Urothelium cell line (cell line): ENCODE data around the gene USP6.
A peak's percentile ranks its signal among the peaks of the same experiment; 100 is the strongest.
"Not testable (repeated sequence)": the region's sequence is repeated elsewhere in the genome, so short reads cannot be mapped to it uniquely, and the experiment has no call there.

Source experiments
- DNase-seq: peaks from one replicate; pipeline ENCODE4 v3.0.0; 2011; ENCODE audit warnings: low spot score, mixed read lengths
- FAIRE-seq: peaks from 2 replicates; lab custom pipeline; 2011; peaks lifted over from hg19 to GRCh38; lab: Jason Lieb, UNC

The USP6 gene

DNA sequence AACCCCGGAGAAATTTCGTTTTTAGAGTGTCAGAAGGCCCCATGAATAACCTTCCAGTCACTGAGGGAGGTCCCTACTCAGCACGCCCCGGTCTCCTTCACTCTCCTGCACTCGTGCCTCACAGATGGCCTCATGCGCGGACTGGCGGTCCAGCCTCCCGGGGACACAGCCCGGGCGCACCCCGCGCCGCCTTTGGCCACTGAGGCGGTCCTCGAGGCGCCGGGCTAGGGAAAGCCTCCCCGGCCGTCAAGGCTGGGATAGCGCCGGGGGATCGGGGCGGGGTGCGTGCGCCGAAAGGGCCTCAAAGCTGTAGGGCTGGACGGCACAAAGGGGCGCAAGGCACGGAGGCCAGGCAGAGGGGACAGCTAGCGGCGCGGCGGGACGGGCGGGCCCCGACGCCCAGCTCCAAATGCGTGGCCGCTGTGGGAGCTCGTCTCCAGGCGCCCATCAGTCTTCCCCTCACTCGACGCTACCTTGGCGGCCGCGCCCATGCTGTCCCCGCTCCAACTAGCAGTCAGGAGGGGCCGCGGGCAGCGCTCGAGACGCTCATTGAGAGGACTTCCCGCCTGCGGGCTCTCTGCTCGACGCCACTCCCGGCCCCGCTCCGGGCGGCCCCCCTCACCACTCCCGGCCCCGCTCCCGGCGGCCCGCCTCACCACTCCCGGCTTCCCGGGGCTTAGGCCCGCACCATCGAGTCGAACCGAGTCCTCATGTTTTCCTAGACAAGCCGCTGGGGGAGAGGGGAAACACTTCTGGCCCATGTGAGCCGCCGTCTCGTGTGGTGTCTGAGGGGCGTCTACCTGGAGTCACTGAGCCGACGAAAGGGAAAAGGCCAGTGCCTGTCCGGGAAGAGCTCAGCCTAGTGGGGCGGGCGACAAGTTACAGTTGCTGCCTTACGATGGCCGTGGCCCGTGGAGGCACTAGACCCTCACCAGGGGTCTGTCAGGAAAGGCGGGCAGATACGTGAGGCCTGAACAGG, at the start of gene USP6:
TSS of gene USP6 (plus strand) at position 360 of the 979 bp plus-strand sequence. CDS start 14,336 bp downstream, outside the sequence.
- FAIRE-seq = no peak
- DNase-seq = no peak

DNA sequence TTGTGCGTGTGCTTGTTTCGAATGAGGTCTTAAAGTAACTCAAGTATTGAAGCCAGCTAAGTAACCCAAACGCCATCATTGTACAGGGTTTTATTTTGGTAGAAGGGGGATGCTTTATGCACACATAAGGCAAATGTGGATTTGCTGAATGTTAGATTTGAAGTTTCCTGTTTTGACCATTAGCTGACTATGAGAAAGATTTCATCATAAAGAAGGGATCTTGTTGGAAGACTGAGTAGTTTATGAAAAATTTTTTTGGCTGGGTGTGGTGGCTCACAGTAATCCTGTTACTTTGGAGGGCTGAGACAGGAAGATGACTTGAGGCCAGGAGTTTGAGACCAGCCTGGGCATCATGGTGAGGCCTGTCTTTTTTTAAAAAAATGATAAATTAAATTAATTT, 47.6 kb upstream of the USP6 start:
- DNase-seq (no peak), FAIRE-seq (no peak)

DNA sequence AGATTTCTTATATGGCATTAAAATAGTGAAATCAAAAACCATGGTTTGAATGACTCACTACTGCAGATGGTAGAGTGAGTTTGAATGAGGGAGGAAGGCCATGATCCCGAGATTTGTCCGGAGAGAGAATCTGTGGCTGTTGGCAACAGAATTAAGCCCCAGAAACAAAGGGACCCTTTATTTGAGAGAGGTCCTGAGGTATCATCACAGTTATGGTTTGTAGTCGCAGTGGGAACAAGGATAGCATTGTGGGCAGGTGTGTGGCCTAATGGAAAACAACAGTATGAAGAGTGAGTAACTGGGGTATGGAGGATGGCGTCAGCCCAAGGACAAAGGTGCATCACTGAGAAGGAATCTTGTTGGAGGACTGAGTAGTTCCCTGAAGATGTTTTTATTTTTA, 46.1 kb upstream of the USP6 start:
- FAIRE-seq = no peak

DNA sequence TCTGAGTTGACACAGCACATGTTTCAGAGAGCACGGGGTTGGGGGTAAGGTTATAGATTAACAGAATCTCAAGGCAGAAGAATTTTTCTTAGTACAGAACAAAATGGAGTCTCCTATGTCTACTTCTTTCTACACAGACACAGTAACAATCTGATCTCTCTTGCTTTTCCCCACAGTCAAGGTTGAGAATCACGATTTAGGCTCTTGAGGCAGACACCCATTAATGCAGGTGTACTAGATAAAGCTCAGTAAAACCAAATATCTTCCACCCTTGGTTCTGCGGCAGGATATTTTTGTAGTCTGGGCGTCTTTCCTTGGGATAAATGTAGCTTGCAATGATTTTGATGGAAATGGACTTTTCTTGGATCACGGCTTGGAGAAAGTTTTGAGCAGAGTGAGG, 40.4 kb upstream of the USP6 start:
- FAIRE-seq = not testable (repeated sequence)

More for the DNA sequence above, 46.1 kb upstream of the USP6 start:
- DNase-seq = peak; percentile 57

DNA sequence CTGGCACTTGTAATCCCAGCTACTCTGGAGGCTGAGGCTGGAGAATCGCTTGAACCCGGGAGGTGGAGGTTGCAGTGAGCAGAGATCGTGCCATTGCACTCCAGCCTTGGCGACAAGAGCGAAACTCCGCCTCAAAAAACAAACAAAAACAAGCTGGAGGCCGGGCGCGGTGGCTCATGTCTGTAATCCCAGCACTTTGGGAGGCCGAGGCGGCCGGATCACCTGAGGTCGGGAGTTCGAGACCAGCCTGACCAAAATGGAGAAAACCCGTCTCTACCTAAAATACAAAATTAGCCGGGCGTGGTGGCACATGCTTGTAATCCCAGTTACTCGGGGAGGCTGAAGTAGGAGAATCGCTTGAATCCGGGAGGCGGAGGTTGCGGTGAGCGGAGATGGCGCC, 38.6 kb upstream of the USP6 start:
- DNase-seq, FAIRE-seq: not testable (repeated sequence)

More for the DNA sequence above, 40.4 kb upstream of the USP6 start:
- DNase-seq = not testable (repeated sequence)

DNA sequence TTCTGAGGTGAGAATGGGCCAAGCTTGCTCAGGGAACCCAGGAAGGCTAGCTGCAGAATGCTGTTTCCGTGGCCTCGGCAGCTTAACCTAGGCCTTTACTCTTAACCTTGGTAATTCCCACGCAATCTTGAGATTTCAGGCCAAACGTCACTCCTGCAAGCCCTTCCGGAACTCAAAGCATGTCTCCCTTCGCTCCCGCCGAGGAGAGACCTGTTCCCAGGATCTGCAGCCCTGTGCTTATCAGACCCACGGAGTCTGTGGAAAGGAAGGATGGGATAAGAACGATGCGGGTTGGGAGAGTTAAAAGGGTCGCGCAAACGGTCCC, 38.1 kb upstream of the USP6 start:
- no peak for DNase-seq
- no peak for FAIRE-seq

DNA sequence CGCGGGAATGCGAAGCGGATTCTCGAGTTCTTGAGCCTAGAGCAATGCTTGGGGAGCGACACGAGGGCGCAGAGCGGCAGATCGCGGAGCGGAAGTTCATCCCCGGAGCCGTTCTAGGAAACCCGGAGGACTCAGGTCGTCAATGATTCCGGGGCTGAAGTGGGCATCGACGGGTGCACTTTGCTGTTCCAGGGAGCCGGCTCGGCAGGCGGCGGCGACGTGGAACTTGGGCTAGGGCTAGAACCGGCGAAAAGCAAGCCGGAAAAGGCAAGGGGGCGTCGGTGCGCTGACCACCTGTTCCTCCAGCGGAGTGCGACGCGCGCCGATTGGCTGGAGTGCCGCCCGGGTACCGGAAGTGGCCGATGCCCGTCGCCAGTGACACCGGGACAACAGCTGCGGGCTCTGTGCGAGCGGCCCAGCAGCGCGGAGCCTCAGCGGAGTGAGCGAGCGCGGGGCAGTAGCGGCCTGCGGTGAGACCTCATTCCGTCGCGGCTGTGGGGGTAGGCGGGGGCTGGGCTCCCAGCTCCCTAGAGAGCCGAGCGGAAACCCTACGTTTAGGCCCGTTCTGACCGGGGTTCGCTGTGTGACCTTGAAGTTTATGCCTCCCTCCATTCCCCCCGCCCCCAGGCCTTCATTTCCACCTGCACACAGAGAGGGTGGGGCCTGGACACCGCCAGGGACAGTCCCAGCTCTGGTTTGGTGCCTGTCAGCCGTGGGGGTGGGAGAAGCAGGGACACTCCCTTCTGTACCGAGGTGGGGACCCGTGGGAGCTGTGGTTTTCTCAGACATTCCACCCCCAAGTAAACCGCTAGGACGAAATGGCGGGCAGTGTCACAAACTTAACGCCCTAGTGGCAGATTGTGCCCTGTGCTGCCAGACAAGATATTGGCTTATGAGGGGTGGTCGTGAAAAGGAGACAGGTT, 37.5 kb upstream of the USP6 start, which contains the start of gene ZFP3:
TSS of gene ZFP3 (plus strand) at position 362 of the 923 bp plus-strand sequence. CDS start 13,038 bp downstream, outside the sequence.
- DNase-seq (peak; percentile 69), FAIRE-seq (no peak)

DNA sequence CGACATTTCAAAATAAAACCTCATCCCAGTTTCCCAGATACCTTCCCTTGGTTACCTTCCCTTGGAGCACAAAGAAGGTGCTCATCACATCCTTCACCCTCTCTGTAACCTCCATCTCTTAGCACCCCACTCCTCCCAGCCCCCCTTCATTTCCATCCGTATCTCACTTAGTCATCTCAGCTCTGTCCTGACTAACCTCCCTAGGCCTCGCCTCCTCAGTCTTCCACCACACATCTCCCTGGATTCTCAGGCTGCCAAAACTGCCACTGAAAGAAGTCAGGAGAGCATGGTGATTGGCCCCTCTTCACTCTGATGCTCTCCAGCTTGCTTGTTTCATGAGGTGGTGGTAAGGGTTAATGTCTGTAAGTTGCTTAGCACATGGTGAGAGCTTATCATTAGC, 35.2 kb upstream of the USP6 start:
- FAIRE-seq = no peak
- DNase-seq = no peak

DNA sequence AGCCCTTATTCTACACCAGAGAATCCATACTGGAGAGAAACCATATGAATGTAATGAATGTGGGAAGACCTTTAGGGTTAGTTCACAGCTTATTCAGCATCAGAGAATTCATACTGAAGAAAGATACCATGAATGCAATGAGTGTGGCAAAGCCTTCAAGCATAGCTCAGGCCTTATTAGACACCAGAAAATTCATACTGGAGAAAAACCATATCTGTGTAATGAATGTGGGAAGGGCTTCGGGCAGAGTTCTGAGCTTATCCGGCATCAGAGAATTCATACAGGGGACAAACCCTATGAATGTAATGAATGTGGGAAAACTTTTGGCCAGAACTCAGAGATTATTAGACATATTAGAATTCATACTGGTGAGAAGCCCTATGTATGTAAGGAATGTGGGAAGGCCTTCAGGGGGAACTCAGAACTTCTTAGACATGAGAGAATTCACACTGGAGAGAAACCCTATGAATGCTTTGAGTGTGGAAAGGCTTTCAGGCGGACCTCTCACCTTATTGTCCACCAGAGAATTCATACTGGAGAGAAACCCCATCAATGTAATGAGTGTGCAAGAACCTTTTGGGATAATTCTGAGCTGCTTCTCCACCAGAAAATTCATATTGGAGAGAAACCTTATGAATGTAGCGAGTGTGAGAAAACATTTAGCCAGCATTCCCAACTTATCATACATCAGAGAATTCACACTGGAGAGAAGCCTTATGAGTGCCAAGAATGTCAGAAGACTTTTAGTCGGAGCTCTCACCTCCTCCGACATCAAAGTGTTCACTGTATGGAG, 23.4 kb upstream of the USP6 start:
- no peak for DNase-seq
- FAIRE-seq = no peak

DNA sequence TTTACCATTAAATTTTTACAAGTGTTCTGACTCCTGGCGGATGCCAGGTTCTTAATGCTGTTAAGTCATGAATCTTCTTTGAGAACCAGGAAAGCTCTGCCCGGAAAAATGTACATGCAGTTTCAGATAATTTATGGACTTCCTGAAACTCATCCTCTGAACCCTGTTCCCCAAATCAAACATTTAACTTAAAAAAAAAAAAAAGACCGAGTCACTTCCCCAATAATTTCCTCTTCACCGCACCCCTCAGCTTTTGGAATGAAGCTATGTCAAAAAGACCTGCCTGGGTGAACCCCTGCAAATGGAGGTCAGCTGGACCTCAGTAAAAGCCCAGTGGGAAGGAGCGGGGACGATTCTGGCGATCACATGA, 19.1 kb upstream of the USP6 start:
- no peak for FAIRE-seq
- no peak for DNase-seq

DNA sequence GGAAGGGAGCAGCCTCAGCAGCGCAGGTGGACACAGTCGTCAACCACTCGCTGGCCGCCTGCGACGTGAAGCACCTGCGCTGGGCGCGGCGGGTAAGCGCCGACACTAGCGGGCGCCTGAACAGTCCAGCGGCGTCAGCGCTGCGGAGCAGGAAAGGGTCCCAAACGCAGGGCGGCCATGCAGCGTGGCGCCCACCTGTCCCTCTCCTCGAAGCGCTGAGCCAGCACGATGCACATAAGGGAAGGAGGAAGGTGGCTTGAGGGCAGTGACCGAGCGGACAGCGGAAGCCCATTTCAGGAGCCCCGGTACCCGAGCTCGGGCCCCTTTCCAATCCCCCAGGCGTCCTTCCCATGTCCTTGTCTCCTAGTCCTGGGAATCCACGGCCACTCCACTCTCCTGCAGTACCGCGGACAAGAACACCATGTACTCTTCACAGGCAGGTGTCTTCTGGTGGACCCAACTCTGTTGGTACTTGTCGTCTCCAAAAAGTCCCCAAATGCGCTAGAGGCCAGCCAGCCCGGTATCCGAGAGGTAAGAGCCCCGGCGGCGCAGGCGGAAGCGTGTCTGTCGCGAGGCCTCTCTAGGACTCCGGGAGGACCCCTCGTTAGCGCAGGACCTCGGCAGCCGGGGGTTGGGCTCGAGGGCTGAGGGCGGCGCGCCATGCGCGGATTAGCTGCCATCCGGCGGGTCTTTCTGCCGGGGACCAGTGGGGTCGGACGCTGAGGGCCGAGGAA, 18.6 kb upstream of the USP6 start:
- FAIRE-seq = no peak
- DNase-seq = peak; percentile 53

DNA sequence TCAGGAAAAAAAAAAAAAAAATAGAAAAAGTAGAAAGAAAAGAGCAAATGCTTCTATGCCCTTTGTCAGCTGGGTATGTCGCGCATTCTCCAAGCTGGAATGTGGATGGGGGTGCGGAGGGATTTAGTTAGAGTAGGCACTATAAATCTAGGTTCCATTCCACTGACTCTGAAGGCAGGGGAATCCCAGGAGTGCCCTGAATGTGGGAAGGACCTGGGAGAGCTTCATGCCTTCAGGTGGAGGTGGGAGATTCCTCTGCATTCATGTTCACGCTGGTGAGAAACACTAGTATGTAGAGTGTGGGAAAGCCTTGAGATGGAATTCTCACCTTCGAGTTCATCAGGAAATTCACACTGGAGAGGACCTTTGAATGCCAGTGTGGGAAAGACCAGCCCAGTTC, 16.6 kb upstream of the USP6 start:
- DNase-seq (no peak), FAIRE-seq (no peak)

DNA sequence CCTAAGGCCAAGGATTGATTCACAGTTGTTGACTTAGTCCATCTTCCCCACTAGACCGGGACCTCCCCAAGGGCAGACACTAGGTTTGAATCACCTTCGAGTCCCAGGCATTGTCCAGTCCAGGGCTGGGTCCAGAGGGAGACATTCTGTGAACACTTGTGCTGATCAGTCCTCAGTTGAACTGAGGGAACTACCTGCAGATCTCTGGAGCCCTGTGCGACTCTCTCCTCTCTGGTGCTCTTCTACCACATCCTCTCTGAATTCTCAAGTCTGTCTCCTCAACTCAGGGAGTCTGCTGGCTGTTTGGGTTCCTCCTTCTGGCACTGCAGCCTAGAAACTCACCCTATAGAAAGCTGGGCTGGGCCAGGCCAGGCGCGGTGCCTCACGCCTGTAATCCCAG, 15.0 kb upstream of the USP6 start:
- no peak for DNase-seq
- FAIRE-seq = no peak

DNA sequence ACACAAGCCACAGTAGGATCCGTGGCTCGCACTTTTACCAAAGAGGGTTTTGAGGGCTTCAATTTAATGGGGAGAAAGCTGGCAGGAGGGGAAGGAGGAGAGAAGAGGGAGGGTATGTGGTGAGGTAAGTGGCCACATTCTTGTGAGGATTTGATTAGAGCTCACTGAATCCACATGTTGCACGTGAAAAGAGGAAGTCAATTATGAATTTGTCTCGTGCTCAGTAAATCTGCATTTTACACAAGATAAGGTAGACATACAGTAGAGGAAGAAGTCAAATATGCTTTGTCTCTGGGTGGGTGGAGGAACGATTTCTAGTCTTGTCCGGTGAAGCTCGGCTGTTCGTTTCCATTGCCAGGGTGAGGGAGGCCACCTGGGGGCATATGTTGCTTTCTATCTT, 5.0 kb upstream of the USP6 start:
- FAIRE-seq (no peak), DNase-seq (no peak)

DNA sequence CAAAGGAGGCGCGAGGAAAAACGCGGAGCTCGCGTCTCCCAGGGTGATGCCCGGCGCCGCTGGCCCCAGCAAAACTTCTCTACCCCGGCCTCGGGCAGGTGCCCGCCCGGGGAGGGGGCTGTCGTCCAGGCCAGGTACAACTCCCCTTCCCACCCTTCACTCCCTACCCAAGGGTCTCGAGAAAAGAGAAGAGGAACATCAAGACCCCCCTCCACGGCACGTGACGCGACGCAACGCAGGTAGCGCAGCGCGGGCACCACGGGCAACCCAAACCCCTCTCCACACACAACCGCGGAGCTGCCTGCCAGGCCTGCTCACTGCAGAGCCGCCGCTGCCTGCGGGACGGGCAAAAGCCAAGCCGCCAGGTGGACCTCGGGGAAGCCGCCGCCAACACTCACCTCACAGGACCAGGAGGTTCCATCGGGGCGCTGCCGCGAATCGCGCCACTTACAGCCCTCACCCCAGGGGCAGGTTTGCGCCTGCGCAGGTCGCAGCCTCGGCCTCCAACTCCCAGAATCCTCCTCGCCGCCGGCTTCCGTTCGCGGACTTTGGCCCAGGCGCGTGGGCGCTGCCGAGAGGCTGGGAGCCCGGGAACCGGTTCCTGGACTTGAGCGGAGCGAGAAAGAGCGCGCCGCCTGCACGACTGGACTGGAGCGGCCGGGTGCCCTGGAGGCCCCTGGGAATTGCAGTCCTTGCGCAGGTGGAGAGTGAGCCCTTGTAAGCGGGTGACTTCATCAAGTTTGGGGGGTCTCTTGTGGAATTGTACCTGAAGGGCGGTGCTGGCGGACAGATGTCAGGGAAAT, 4.2 kb upstream of the USP6 start, which contains the start of gene ZNF232:
TSS of gene ZNF232 (minus strand) at position 477 of the 803 bp plus-strand sequence. CDS start at position 421, 56 bp downstream.
- DNase-seq (peak; percentile 92), FAIRE-seq (no peak)

DNA sequence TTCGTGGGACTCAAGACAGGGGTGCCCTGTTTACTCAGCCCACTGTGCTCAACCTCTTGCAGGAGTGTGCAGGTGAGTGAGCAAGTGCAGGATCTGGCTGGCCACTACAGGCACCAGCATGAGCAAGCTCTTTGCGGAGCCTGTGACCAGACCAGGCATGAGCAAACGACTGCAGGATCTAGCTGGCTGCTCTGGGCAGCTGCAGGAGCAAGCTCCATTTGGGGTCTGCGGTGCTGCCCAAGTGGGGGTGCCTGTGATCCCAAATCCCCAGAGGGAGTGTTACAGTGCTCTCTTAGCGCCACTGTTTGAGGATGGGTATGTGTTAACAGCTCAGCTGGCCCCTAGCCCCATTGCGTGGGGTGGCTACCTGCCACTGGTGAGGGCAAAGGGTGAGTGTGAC, 2.4 kb downstream of the USP6 start:
- DNase-seq (no peak), FAIRE-seq (no peak)

DNA sequence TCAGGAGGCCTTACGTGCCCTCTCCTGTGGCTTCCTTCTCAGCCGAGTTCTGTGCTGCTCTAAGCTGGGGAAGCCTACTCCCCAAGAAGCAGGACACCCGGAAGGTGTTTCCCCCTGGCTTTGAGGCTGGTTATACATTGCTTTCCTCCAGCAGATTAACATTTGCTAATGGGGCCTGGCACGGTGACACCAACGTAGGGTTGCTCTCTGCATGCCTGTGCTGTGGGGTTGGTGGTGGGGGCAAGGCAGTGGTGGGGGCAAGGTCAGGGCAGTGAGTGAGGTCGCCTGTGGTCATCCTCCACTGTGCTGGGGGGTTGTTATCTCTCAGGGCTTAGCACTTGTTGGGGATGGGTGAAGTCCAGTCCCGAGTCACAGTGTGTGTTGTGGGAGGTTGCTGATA, 4.2 kb downstream of the USP6 start:
- FAIRE-seq (no peak), DNase-seq (no peak)

DNA sequence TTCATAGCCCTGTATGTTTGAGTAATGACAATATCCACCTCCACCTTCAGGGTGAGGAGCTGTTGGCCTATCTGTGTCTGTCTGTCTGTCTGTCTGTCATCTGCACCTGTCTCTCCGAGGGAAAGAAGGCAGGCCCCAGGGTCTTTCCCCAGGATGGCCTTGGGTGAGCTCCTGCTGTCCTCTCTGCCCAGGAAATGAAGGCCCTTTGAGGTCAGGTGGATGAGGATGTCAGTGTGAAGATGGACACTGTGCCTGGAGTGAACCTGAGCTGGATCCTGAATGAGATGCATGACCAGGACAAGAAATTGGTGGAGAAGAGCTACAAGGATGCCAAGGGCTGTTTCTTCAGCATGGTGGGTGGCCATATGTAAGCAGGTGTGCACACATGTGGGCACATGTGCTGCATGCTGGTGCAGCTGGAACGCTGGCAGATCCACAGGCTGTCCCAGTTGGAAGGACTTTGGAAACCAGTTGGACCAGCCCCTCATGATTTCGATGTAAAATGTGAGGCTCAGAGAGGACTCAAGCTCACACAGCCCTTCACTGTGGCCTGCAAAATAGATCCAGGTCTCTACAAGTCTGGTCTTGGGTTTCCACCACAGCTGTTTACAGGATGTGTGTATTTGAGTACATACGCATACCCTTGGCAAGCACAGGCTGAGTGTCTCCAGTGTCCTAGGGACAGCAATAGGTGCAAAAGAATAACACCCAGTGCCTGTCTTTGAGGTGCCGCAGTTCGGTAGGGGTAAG, 4.8 kb downstream of the USP6 start:
- not testable (repeated sequence) for DNase-seq, FAIRE-seq
